ENCODE data around the gene OPN1SW.

The OPN1SW gene

DNA sequence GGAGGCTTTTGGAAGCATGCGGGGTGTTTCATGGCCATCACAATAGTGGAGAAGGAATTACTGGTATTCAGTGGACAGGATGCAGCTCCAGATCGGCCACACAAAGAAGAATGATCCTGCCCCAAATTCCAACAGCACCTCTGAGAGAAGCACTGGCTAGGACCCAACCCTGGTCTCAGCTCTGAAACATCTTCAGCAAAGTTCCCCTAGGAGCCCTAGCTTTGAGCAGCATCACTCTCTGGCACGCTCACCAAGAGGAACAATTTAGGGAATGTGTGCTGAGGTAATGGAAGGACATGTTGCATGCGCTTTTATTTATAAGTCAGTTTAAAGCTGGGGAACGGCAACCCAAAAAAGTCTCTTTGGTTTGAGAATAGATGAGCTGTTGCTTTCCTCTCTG, 5.5 kb upstream of the OPN1SW start:
- Histone ChIP-seq H3K9ac (ENCODE audit: low read length in 2 of 2) (no peak overlapping the region), H3K9me3 (ENCODE audit: control insufficient read depth in 2 of 2, low read length in 2 of 2) (peaks cover 0 to 4% of the 10 kb centered on the region in 2 donors), H3K4me1 (ENCODE audit: control insufficient read depth, insufficient read depth, low read length) (peaks cover 34% of the 10 kb centered on the region), H3K4me3 (ENCODE audit: low read length in 2 of 2) (no peak overlapping the region), H3K36me3 (ENCODE audit: control insufficient read depth in 2 of 2, insufficient read depth in 2 of 2, low read length in 2 of 2) (no peaks in the 10 kb centered on the region), H3K27ac (ENCODE audit: low read length) (peak overlapping the region; percentile 79), H3K27me3 (ENCODE audit: control insufficient read depth in 1 of 2, insufficient read depth in 2 of 2, low read length in 2 of 2) (no peaks in the 10 kb centered on the region)

DNA sequence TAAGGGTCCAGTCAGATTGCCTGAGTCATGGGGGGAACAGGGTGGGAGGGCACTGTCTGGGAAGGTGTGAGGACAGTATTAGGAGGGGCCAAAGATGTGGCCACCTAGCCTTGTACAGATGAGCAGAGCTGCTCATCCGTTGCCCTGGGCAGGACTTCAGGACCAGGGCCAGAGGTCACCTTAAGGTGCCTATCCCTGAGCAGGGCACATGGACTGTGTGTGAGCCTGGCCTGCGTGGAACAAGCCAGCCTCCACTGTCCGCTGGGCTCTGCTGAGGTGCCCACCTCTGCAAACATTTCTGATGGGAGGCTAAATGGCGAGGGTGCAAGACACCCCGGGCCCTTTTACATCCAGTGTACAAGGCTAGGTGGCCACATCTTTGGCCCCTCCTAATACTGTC, 3.4 kb upstream of the OPN1SW start:
- no peak overlapping the region for H3K9ac ChIP-seq (ENCODE audit: low read length in 2 of 2)
- peaks cover 34% of the 10 kb centered on the region for H3K4me1 ChIP-seq (ENCODE audit: control insufficient read depth, insufficient read depth, low read length)
- no peak overlapping the region for H3K4me3 ChIP-seq (ENCODE audit: low read length in 2 of 2)
- peaks cover 0 to 6% of the 10 kb centered on the region in 2 donors for H3K36me3 ChIP-seq (ENCODE audit: control insufficient read depth in 2 of 2, insufficient read depth in 2 of 2, low read length in 2 of 2)
- no peaks in the 10 kb centered on the region for H3K27me3 ChIP-seq (ENCODE audit: control insufficient read depth in 1 of 2, insufficient read depth in 2 of 2, low read length in 2 of 2)
- H3K9me3 ChIP-seq (ENCODE audit: control insufficient read depth in 2 of 2, low read length in 2 of 2), result peaks cover 0 to 4% of the 10 kb centered on the region in 2 donors
- no peak overlapping the region for H3K27ac ChIP-seq (ENCODE audit: low read length)

DNA sequence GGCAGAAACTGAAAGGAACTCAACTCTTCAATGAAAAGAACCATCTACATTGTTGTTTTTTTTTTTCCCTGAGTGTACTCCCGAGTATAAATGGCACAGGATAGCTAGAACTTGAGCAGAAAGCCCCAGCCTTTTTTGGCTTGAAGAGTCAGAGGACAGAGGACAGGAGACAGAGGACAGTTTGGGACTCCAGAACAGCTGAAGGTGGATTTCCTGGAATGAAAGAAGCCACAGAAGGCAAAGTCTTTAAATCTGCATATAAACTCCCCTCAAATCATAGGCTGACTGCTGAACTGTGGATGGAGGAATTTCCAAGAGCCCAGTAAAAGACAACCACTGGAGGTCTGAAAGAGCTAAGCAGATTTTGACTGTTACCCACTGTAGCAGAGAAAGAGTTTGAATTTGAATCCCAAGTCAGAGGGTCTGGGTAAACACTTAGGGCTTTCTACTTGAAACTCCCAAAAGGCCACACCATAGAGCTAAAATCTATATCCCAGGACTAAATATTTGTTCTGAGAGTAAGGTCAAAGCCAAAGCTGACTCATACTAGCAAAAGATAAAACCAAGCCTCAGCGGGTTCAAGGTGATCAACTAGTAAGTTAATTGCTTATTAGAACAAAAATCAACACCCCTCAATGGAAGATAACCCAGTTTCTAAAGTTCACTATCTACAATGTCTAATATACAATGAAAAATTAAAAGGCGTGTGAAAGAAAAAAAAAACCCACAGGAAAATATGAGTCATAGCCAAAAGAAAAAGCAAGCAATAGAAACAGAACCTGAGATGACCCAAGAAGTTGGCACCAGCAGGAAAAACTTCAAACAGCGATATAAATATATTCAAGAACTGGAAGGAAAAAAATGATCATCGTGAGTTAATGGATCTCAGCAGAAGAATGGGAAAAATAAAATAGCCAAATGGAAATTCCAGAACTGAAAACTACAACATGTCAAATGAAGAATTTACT, 1.8 kb upstream of the OPN1SW start:
- Histone ChIP-seq H3K9ac (ENCODE audit: low read length in 2 of 2) (no peak overlapping the region), H3K4me3 (ENCODE audit: low read length in 2 of 2) (no peak overlapping the region), H3K27me3 (ENCODE audit: control insufficient read depth in 1 of 2, insufficient read depth in 2 of 2, low read length in 2 of 2) (no peaks in the 10 kb centered on the region), H3K9me3 (ENCODE audit: control insufficient read depth in 2 of 2, low read length in 2 of 2) (peaks cover 0 to 4% of the 10 kb centered on the region in 2 donors), H3K27ac (ENCODE audit: low read length) (peak overlapping the region; percentile 68), H3K4me1 (ENCODE audit: control insufficient read depth, insufficient read depth, low read length) (peaks cover 19% of the 10 kb centered on the region), H3K36me3 (ENCODE audit: control insufficient read depth in 2 of 2, insufficient read depth in 2 of 2, low read length in 2 of 2) (peaks cover 3 to 13% of the 10 kb centered on the region in 2 donors)

DNA sequence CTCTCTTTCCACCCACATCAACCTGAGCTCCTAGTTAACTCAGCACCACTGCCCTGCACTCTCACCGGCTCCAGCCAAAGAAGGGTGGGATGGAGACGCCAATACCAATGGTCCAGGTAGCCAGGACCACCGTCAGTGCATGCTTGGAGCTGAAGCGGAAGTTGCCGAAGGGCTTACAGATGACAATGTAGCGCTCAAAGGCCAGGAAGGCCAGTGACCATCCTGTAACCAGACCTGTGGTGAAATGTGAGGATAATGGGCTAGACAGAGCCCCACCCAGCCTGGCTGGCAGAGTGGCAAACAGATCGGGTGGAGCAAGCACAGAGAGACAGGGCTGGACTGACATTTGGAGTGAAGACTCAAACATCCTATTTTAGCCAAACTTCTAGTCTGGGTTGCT, 673 bp downstream of the OPN1SW start:
- Histone ChIP-seq H3K4me3 (ENCODE audit: low read length in 2 of 2) (no peak overlapping the region), H3K36me3 (ENCODE audit: control insufficient read depth in 2 of 2, insufficient read depth in 2 of 2, low read length in 2 of 2) (peaks cover 17 to 37% of the 10 kb centered on the region in 2 donors), H3K27ac (ENCODE audit: low read length) (no peak overlapping the region), H3K9ac (ENCODE audit: low read length in 2 of 2) (no peak overlapping the region), H3K9me3 (ENCODE audit: control insufficient read depth in 2 of 2, low read length in 2 of 2) (peaks cover 0 to 4% of the 10 kb centered on the region in 2 donors), H3K4me1 (ENCODE audit: control insufficient read depth, insufficient read depth, low read length) (peaks cover 5% of the 10 kb centered on the region), H3K27me3 (ENCODE audit: control insufficient read depth in 1 of 2, insufficient read depth in 2 of 2, low read length in 2 of 2) (no peaks in the 10 kb centered on the region)

DNA sequence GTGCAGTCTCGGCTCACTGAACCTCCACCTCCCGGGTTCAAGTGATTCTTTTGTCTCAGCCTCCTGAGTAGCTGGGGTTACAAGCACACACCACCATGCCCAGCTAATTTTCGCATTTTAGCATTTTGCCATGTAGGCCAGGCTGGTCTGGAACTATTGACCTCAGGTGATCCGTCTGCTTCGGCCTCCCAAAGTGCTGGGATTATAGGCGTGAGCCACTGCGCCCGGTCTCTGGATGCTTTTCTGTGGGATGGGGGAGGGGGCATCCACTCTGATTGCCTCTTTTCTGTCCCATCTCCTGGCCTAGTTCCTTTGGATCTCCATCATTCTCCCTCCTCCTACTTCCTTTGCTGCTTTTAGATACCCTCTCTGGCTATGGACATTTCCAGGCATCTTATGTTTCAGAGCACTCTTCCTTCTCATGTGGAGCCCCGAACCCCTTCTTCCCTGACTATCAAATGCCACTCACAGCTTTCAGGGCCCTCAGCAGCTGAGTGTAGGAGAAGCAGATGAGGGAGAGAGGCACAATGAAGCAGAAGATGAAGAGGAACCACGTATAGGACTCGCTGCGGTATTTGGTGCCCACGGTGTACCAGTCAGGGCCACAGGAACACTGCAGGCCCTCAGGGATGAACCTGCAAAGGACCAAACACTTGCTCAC, 1.4 kb downstream of the OPN1SW start:
- Histone ChIP-seq H3K9me3 (ENCODE audit: control insufficient read depth in 2 of 2, low read length in 2 of 2) (peaks cover 0 to 4% of the 10 kb centered on the region in 2 donors), H3K9ac (ENCODE audit: low read length in 2 of 2) (no peak overlapping the region), H3K4me1 (ENCODE audit: control insufficient read depth, insufficient read depth, low read length) (peaks cover 5% of the 10 kb centered on the region), H3K4me3 (ENCODE audit: low read length in 2 of 2) (no peak overlapping the region), H3K36me3 (ENCODE audit: control insufficient read depth in 2 of 2, insufficient read depth in 2 of 2, low read length in 2 of 2) (peaks cover 25 to 42% of the 10 kb centered on the region in 2 donors), H3K27ac (ENCODE audit: low read length) (no peak overlapping the region), H3K27me3 (ENCODE audit: control insufficient read depth in 1 of 2, insufficient read depth in 2 of 2, low read length in 2 of 2) (no peaks in the 10 kb centered on the region)

DNA sequence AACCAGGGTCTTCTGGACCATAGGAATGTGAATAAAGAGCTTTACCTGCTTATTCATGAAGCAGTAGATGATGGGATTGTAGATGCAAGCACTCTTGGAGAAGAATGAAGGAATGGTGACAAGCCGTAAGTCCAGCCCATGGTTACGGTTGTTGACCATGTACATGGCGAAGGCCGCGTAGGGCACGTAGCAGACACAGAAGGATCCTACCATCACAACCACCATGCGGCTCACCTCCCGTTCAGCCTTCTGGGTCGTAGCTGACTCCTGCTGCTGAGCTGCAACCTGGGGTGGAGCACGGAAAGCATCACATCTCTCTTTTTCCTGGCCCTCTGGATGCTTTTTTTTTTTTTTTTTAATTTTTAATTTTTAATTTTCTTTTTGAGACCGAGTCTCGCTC, 2.0 kb downstream of the OPN1SW start:
- Histone ChIP-seq H3K36me3 (ENCODE audit: control insufficient read depth in 2 of 2, insufficient read depth in 2 of 2, low read length in 2 of 2) (peaks cover 30 to 46% of the 10 kb centered on the region in 2 donors), H3K9me3 (ENCODE audit: control insufficient read depth in 2 of 2, low read length in 2 of 2) (no peaks in the 10 kb centered on the region), H3K27me3 (ENCODE audit: control insufficient read depth in 1 of 2, insufficient read depth in 2 of 2, low read length in 2 of 2) (no peaks in the 10 kb centered on the region), H3K9ac (ENCODE audit: low read length in 2 of 2) (no peak overlapping the region), H3K4me1 (ENCODE audit: control insufficient read depth, insufficient read depth, low read length) (peaks cover 3% of the 10 kb centered on the region), H3K4me3 (ENCODE audit: low read length in 2 of 2) (no peak overlapping the region), H3K27ac (ENCODE audit: low read length) (no peak overlapping the region)

DNA sequence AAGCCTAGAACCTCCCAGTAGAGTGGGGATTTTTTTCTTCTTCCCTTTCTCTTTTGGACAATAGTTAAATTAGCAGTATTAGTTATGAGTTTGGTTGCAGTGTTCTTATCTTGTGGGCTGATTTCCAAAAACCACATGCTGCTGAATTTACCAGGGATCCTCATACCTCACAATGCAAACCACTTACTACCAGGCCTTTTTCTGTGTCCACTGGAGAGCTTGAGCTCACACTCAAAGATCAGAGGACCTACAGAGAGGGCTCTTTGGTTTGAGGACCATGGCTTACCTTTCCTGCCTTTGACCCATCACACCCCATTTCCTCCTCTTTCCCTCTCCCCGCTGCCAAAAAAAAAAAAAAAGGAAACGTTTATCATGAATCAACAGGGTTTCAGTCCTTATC, 5.4 kb downstream of the OPN1SW start:
- Histone ChIP-seq H3K27ac (ENCODE audit: low read length) (no peak overlapping the region), H3K4me1 (ENCODE audit: control insufficient read depth, insufficient read depth, low read length) (peaks cover 4% of the 10 kb centered on the region), H3K9ac (ENCODE audit: low read length in 2 of 2) (no peak overlapping the region), H3K27me3 (ENCODE audit: control insufficient read depth in 1 of 2, insufficient read depth in 2 of 2, low read length in 2 of 2) (no peaks in the 10 kb centered on the region), H3K9me3 (ENCODE audit: control insufficient read depth in 2 of 2, low read length in 2 of 2) (no peaks in the 10 kb centered on the region), H3K36me3 (ENCODE audit: control insufficient read depth in 2 of 2, insufficient read depth in 2 of 2, low read length in 2 of 2) (peaks cover 34 to 56% of the 10 kb centered on the region in 2 donors), H3K4me3 (ENCODE audit: low read length in 2 of 2) (no peak overlapping the region)

DNA sequence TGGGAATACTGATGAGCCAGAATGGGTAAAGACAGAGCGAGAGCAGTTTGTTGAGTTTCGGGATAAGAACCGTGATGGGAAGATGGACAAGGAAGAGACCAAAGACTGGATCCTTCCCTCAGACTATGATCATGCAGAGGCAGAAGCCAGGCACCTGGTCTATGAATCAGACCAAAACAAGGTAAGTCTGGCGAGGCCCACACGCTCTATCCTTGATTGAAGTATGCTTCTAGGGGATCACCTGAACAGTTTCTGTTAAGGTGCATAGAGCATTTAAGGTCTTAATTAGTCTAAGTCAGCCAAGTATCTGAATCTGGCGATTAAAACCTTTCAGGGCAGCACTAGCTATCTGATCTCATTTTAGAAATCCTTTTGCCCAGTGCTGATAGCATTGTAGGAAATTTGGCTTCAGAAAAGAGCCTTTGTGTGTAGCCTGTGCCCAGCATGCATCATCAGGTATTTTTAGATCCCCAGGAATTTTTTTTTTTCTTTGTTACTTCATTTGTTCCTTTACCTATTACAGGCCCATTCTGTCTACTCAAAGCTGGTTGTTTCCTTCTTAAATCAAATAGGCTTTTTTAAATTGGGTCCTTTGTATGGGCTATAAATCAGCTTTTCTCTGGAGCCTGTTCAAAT, 8.0 kb downstream of the OPN1SW start:
- Histone ChIP-seq H3K27me3 (ENCODE audit: control insufficient read depth in 1 of 2, insufficient read depth in 2 of 2, low read length in 2 of 2) (no peaks in the 10 kb centered on the region), H3K4me1 (ENCODE audit: control insufficient read depth, insufficient read depth, low read length) (peaks cover 4% of the 10 kb centered on the region), H3K27ac (ENCODE audit: low read length) (no peak overlapping the region), H3K9me3 (ENCODE audit: control insufficient read depth in 2 of 2, low read length in 2 of 2) (no peaks in the 10 kb centered on the region), H3K9ac (ENCODE audit: low read length in 2 of 2) (no peak overlapping the region), H3K36me3 (ENCODE audit: control insufficient read depth in 2 of 2, insufficient read depth in 2 of 2, low read length in 2 of 2) (peaks cover 31 to 47% of the 10 kb centered on the region in 2 donors), H3K4me3 (ENCODE audit: low read length in 2 of 2) (no peak overlapping the region)

DNA sequence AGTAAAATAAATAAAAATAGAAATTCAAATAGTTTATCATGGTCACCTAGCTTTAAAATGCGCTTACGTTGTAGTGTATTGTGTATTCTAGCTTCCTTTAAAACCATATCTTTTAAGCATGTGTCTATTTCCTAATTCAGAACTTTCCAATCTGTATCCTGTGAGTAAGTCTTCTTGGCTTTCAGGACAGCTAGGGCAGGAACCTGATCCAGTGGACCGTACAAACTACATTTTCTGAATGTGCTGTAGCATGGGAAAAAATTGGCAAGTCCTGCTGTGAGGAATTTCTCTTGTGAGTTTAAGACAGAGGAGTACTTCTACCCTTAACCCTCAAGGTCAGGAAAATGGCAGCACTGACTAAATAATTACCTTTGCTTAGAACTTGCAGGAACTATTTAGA, 12.1 kb downstream of the OPN1SW start:
- H3K27ac ChIP-seq (ENCODE audit: low read length), result no peak overlapping the region
- H3K4me1 ChIP-seq (ENCODE audit: control insufficient read depth, insufficient read depth, low read length), result peaks cover 4% of the 10 kb centered on the region
- no peaks in the 10 kb centered on the region for H3K9me3 ChIP-seq (ENCODE audit: control insufficient read depth in 2 of 2, low read length in 2 of 2)
- H3K27me3 ChIP-seq (ENCODE audit: control insufficient read depth in 1 of 2, insufficient read depth in 2 of 2, low read length in 2 of 2), result no peaks in the 10 kb centered on the region
- H3K9ac ChIP-seq (ENCODE audit: low read length in 2 of 2), result no peak overlapping the region
- H3K4me3 ChIP-seq (ENCODE audit: low read length in 2 of 2), result no peak overlapping the region
- H3K36me3 ChIP-seq (ENCODE audit: control insufficient read depth in 2 of 2, insufficient read depth in 2 of 2, low read length in 2 of 2), result peaks cover 14 to 25% of the 10 kb centered on the region in 2 donors

DNA sequence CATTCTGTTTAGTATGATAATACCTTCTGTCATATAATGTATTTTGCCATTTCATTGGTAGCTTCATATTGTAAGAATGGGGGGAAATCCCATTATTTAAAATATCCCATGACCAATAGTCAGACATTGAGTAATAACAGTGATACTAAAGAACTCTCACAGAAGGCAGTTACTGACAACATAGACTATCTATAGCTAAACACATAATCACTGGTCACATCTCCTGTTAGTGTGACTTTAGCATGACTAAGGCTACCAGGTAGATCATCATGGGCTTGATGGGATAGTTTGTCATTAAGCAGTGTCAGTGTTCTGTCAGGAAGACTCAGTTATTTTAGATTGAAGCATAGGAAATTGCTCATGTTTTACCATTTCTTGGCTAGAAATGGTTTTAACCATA, 16.4 kb downstream of the OPN1SW start:
- Histone ChIP-seq H3K27ac (ENCODE audit: low read length) (peak overlapping the region; percentile 43), H3K9ac (ENCODE audit: low read length in 2 of 2) (no peak overlapping the region), H3K36me3 (ENCODE audit: control insufficient read depth in 2 of 2, insufficient read depth in 2 of 2, low read length in 2 of 2) (peaks cover 10 to 14% of the 10 kb centered on the region in 2 donors), H3K4me3 (ENCODE audit: low read length in 2 of 2) (no peak overlapping the region), H3K4me1 (ENCODE audit: control insufficient read depth, insufficient read depth, low read length) (peaks cover 16% of the 10 kb centered on the region), H3K9me3 (ENCODE audit: control insufficient read depth in 2 of 2, low read length in 2 of 2) (no peaks in the 10 kb centered on the region), H3K27me3 (ENCODE audit: control insufficient read depth in 1 of 2, insufficient read depth in 2 of 2, low read length in 2 of 2) (no peaks in the 10 kb centered on the region)
